OCI-LY3 (cell line): Measurements from ENCODE around the gene CFAP410.

ENCODE experiments used
- H2AFZ ChIP-seq: fragments of 200-600, 300-600 bp; shearing (Covaris generic); 2 replicates; pipeline ENCODE4 v1.6.0; 2014; ENCODE audit warnings: antibody characterized with exemption, low read depth, low read length
- H3K27ac ChIP-seq: fragments of 200-600, 300-600 bp; sonication (generic); 2 replicates; pipeline ENCODE4 v1.5.1; 2014; ENCODE audit warnings: mild to moderate bottlenecking, low read length, moderate library complexity, mixed read lengths
- H3K27me3 ChIP-seq: fragments of 200-600, 300-600 bp; sonication (generic); 2 replicates; pipeline ENCODE4 v1.6.1; 2014; ENCODE audit warnings: low read depth, low read length, mixed read lengths
- H3K36me3 ChIP-seq: fragments of 200-600, 300-600 bp; sonication (generic); replicated peaks from 2 replicates; pipeline ENCODE3; 2014; ENCODE audit warnings: low read depth, low read length, mixed read lengths
- H3K4me1 ChIP-seq: fragments of 300-600, 200-600 bp; sonication (generic); 2 replicates; pipeline ENCODE4 v1.6.1; 2014; ENCODE audit warnings: low read length, mixed read lengths
- H3K4me2 ChIP-seq: fragments of 200-600, 300-600 bp; sonication (generic); 2 replicates; pipeline ENCODE4 v1.6.1; 2014; ENCODE audit warnings: low read length, mixed read lengths
- H3K4me3 ChIP-seq: fragments of 300-600, 200-600 bp; sonication (generic); 2 replicates; pipeline ENCODE4 v1.5.1; 2014; ENCODE audit warnings: antibody characterized with exemption, mild to moderate bottlenecking, low read length, moderate library complexity
- H3K79me2 ChIP-seq: fragments of 300-600, 200-600 bp; shearing (Covaris generic); 2 replicates; pipeline ENCODE4 v1.6.1; 2014; ENCODE audit warnings: mild to moderate bottlenecking, low read length, mixed read lengths
- H3K9ac ChIP-seq: fragments of 300-600, 200-600 bp; shearing (Covaris generic); 2 replicates; pipeline ENCODE4 v1.6.0; 2014; ENCODE audit warnings: mild to moderate bottlenecking, low read length, moderate library complexity
- H3K9me3 ChIP-seq: fragments of 200-600, 300-600 bp; shearing (Covaris generic); 2 replicates; pipeline ENCODE4 v1.6.1; 2014; ENCODE audit warnings: low read length, mixed read lengths; ENCODE audit not compliant: insufficient read depth
- H4K20me1 ChIP-seq: fragments of 200-600, 300-600 bp; sonication (generic); 2 replicates; pipeline ENCODE4 v1.6.1; 2016; ENCODE audit warnings: low read length, mixed read lengths; ENCODE audit not compliant: insufficient read depth
- EZH2phosphoT487 ChIP-seq: fragments of 200-600 bp; shearing (Covaris generic); IDR thresholded peaks from 2 replicates; pipeline ENCODE4 v1.6.1; 2018; ENCODE audit warnings: antibody characterized with exemption, mixed run types, low read depth
- TF ChIP-seq, protein P1 (sequence below): fragments of 200-600, 300-600 bp; sonication (generic); IDR thresholded peaks from 2 replicates; pipeline ENCODE4 v1.5.1; 2014; ENCODE audit warnings: antibody characterized with exemption, low read length, low read depth

CFAP410 gene

DNA sequence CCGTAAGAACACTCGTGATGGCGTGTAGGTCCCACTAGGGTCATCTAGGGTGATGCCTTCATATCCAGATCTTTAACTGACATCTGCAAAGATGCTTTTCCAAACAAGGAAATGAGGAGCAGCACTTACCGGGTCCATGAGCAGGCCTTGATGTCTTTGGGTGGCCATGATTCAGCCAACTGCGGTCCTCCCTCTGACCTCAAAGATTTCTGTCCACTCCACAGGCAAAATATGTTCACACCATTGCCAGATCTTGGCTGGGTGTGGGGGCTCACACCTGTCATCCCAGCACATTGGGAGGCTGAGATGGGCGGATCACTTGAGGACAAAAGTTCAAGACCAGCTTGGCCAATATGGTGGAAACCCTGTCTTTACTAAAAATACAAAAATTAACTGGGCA lies 32.4 kb upstream of the CFAP410 start:
- H4K20me1 ChIP-seq, result no peaks in the 10 kb centered on the region
- TF ChIP-seq EZH2phosphoT487, result no peak
- TF ChIP-seq, protein P1, sequence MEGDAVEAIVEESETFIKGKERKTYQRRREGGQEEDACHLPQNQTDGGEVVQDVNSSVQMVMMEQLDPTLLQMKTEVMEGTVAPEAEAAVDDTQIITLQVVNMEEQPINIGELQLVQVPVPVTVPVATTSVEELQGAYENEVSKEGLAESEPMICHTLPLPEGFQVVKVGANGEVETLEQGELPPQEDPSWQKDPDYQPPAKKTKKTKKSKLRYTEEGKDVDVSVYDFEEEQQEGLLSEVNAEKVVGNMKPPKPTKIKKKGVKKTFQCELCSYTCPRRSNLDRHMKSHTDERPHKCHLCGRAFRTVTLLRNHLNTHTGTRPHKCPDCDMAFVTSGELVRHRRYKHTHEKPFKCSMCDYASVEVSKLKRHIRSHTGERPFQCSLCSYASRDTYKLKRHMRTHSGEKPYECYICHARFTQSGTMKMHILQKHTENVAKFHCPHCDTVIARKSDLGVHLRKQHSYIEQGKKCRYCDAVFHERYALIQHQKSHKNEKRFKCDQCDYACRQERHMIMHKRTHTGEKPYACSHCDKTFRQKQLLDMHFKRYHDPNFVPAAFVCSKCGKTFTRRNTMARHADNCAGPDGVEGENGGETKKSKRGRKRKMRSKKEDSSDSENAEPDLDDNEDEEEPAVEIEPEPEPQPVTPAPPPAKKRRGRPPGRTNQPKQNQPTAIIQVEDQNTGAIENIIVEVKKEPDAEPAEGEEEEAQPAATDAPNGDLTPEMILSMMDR, result no peak
- H3K4me2 ChIP-seq, result no peak overlapping the region
- no peak overlapping the region for H3K4me3 ChIP-seq
- no peaks in the 10 kb centered on the region for H3K4me1 ChIP-seq
- no peak overlapping the region for H2AFZ ChIP-seq
- H3K36me3 ChIP-seq, result peaks cover 27% of the 10 kb centered on the region
- no peak overlapping the region for H3K27ac ChIP-seq
- H3K9ac ChIP-seq, result no peak overlapping the region
- no peaks in the 10 kb centered on the region for H3K27me3 ChIP-seq
- H3K9me3 ChIP-seq, result no peaks in the 10 kb centered on the region
- H3K79me2 ChIP-seq, result no peaks in the 10 kb centered on the region

DNA sequence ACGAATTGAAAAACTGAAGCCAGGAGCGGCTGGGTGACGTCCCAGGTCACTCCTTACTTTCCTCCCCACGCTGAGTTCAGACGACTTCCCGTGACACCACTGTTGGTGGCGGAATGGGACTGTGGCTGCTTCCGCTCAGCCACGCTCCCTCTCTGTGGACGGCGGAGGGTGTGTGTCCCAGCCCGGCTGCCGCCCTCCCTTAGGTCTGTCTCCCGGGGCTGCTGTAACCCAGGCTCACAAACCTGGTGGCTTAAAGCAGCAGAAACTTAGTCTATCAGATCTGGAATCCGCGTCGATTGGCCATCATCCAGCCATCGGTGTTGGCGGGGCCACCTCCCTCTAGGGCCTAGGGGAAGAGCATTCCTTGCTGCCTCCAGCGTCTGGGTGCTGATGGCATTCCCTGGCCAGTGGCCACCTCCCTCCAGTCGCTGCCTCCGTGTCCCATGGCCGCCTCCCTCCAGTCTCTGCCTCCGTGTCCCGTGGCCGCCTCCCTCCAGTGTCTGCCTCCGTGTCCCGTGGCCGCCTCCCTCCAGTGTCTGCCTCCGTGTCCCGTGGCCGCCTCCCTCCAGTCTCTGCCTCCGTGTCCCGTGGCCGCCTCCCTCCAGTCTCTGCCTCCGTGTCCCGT lies 31.7 kb upstream of the CFAP410 start:
- Histone ChIP-seq H3K36me3 (peaks cover 26% of the 10 kb centered on the region), H2AFZ (no peak overlapping the region), H4K20me1 (no peaks in the 10 kb centered on the region), H3K79me2 (no peaks in the 10 kb centered on the region), H3K4me2 (no peak overlapping the region), H3K4me1 (no peaks in the 10 kb centered on the region), H3K9ac (no peak overlapping the region), H3K27ac (no peak overlapping the region), H3K9me3 (no peaks in the 10 kb centered on the region), H3K4me3 (no peak overlapping the region), H3K27me3 (no peaks in the 10 kb centered on the region)
- TF ChIP-seq EZH2phosphoT487, result no peak

DNA sequence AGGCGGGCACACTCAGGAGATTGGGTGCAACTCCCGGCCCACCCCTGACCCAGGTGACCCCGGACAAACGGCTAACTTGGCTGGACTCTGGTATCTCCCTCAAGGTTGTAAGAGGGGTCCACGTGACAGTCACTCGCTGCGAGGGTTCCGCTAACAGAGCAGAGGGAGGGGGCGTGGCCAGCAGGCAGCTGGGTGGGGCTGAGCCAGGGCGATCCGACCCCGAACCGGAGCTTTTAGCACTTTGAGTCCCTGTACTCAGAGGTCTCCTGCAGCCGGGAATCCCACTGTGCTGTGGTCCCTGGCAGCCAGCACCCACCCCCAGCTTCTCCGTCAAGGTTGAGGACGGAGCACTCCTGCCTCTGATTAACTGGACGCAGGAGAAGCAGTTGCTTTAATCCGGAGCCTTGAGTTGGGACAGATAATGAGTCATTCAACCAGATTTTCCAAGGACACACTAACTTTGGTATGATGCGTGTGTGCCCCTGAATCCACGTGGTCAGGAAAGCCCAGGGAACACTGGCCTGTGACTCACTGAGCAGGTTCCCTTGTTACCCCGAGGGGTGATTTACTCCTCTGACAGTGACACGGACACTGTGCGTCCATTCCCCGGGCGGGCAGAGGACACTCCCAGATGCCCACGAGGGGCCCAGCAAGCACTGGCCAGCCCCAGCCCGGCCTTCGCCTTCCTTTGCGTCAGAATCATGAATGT lies 31.0 kb upstream of the CFAP410 start:
- no peaks in the 10 kb centered on the region for H3K4me1 ChIP-seq
- no peak overlapping the region for H3K9ac ChIP-seq
- H3K27ac ChIP-seq, result no peak overlapping the region
- no peaks in the 10 kb centered on the region for H3K79me2 ChIP-seq
- no peaks in the 10 kb centered on the region for H3K27me3 ChIP-seq
- TF ChIP-seq, protein P1, result no peak
- no peak for TF ChIP-seq EZH2phosphoT487
- H3K4me2 ChIP-seq, result no peak overlapping the region
- no peak overlapping the region for H3K4me3 ChIP-seq
- H3K36me3 ChIP-seq, result peaks cover 20% of the 10 kb centered on the region
- H4K20me1 ChIP-seq, result no peaks in the 10 kb centered on the region
- no peak overlapping the region for H2AFZ ChIP-seq
- H3K9me3 ChIP-seq, result no peaks in the 10 kb centered on the region

DNA sequence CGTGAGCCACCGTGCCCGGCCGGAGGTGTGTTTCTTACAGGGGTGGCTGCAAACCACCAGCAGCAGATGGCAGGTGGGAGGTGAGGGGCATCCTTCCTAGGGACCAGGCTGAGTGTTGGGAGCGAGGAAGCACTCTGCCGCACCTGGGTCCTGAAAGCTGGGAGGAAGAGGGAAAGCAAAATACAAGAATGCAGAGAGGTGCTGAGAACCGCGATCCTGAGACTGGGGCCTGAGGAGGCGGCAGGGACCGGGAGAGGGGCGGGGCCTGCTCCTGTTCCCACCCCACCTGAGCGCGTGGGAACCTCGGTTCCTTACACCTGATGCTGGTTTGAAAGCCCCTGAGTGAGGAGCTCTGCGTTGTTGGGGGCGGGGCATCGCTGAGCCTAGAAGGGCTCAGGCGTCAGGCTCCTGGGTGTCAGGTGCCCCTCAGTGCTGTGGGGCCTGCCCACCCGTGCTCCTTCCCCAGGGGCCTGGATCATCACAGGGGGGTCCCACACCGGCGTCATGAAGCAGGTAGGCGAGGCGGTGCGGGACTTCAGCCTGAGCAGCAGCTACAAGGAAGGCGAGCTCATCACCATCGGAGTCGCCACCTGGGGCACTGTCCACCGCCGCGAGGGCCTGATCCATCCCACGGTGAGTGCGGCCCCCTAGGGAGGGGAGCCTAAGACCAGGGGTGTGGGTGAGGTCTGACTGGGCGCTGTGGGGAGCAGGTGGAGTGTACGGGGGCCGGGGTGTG lies 29.7 kb upstream of the CFAP410 start:
- no peak overlapping the region for H3K9ac ChIP-seq
- H3K36me3 ChIP-seq, result peaks cover 19% of the 10 kb centered on the region
- no peaks in the 10 kb centered on the region for H4K20me1 ChIP-seq
- H2AFZ ChIP-seq, result no peak overlapping the region
- H3K4me3 ChIP-seq, result no peak overlapping the region
- H3K79me2 ChIP-seq, result peaks cover 2% of the 10 kb centered on the region; the same call in 1 of the 2 replicates
- no peaks in the 10 kb centered on the region for H3K9me3 ChIP-seq
- no peak overlapping the region for H3K27ac ChIP-seq
- TF ChIP-seq EZH2phosphoT487, result no peak
- TF ChIP-seq, protein P1, result no peak
- H3K4me1 ChIP-seq, result no peaks in the 10 kb centered on the region
- H3K27me3 ChIP-seq, result no peaks in the 10 kb centered on the region
- H3K4me2 ChIP-seq, result no peak overlapping the region
